Testis (tissue), 3 donors: ENCODE results near the gene ACOX3. TPM values are rescaled to one million over a fixed set of nuclear protein-coding genes. Genes with fewer than 3 reads are reported as not detected.
"Not testable (repeated sequence)": the region's sequence is repeated elsewhere in the genome, so short reads cannot be mapped to it uniquely, and the experiment has no call there.

ENCODE experiments used
- DNase-seq: peaks from one replicate; pipeline ENCODE4 v3.0.0-alpha.2; 2019
- H3K27ac ChIP-seq, 2 donors: fragments of 200-600 bp; sonication (generic); one replicate each; pipeline ENCODE4 v1.5.1; 2019
- H3K27me3 ChIP-seq: fragments of 200-600 bp; sonication (generic); one replicate; pipeline ENCODE4 v1.5.1; 2019
- H3K36me3 ChIP-seq: fragments of 200-600 bp; sonication (generic); one replicate; pipeline ENCODE4 v1.5.1; 2017; ENCODE audit warnings: low read depth; ENCODE audit errors: missing control alignments
- H3K4me1 ChIP-seq: fragments of 200-600 bp; sonication (generic); one replicate; pipeline ENCODE4 v1.5.1; 2019
- H3K4me3 ChIP-seq, 2 donors: fragments of 200-600 bp; sonication (generic); one replicate each; pipeline ENCODE4 v1.5.1; 2017 to 2019
- H3K9me3 ChIP-seq: fragments of 200-600 bp; sonication (generic); one replicate; pipeline ENCODE4 v1.5.1; 2017
- CTCF ChIP-seq, 3 experiments: fragments of 450-650 bp in 2 of 3; fragments of 200-600 bp in 1 of 3; sonication (generic) in 1 of 3; IDR thresholded peaks; one replicate each; pipeline ENCODE4 v1.5.1; 2016 to 2019; ENCODE audit warnings: antibody characterized with exemption in 3 of 3, mild to moderate bottlenecking in 2 of 3, moderate library complexity in 1 of 3
- POLR2A ChIP-seq: fragments of 450-650 bp; IDR thresholded peaks from one replicate; pipeline ENCODE4 v1.6.1; 2017; ENCODE audit warnings: antibody characterized with exemption, mild to moderate bottlenecking, moderate library complexity
- WGBS, 2 donors: methylation state at CpG; one replicate each; pipeline ENCODE4 v1.1.5; 2018; 5-methylcytosine and 5-hydroxymethylcytosine counted together
- intact Hi-C: fragments of 100-400 bp; cut with DNase I; formaldehyde crosslinking; loops from one replicate; pipeline ENCODE4 v1.15.1; 2023; ENCODE audit warnings: low total_unique reads
- polyA plus RNA-seq: library from polyadenylated mRNA; stranded (reverse); fragments of 350-450 nt; fragmentation: Illumina TruSeq; extraction: RNeasy Lipid Tissue Mini Kit (QIAGEN cat#74804); gene quantifications from one replicate; pipeline ENCODE4 v1.2.3, GENCODE V29; 2014; ENCODE audit warnings: low read depth, low replicate concordance; ENCODE audit not compliant: insufficient read depth
- total RNA-seq, 2 donors: library from RNA; depleted of rRNA; stranded (reverse); fragments of >200 nt; gene quantifications; one replicate each; pipeline ENCODE4 v1.2.3, GENCODE V29; 2016

ACOX3 gene
- total and polyA plus RNA-seq, 3 donors from 2014 or later, result 8.6 to 35.9 (median 29.8) TPM

- WGBS, 2 donors, result 78 to 85% methylated on average over 7 of the region's 7 CpGs
- no peaks in the 10 kb centered on the region for H3K9me3 ChIP-seq
- no peaks in the 10 kb centered on the region for H3K27me3 ChIP-seq
- no peaks in the 10 kb centered on the region for H3K36me3 ChIP-seq
- peaks cover 29% of the 10 kb centered on the region for H3K4me1 ChIP-seq
- H3K27ac ChIP-seq, result no peak overlapping the region
- no peak overlapping the region for H3K4me3 ChIP-seq
- intact Hi-C loops, result no loop called here
- no peak for DNase-seq
- TF ChIP-seq POLR2A, result no peak
- no peak for TF ChIP-seq CTCF (IDR thresholded peaks at IDR 0.05)
These were observed 90.8 kb downstream of the ACOX3 start for GRCh38 chr4:8349664-8350236.

DNA sequence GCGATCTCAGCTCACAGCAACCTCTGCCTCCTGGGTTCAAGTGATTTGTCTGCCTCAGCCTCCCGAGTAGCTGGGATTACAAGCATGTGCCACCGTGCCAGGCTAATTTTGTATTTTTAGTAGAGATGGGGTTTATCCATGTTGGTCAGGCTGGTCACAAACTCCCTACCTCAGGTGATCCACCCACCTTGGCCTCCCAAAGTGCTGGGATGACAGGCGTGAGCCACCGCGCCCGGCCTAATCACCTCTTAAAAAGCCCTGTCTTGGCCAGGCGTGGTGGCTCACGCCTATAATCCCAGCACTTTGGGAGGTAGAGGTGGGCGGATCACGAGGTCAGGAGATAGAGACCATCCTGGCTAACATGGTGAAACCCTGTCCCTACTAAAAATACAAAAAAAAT is 91.3 kb downstream of the ACOX3 start:
- H3K27me3 ChIP-seq, H3K36me3 ChIP-seq, DNase-seq, H3K27ac ChIP-seq, intact Hi-C loops, H3K4me3 ChIP-seq, H3K9me3 ChIP-seq: not testable (repeated sequence)
- H3K4me1 ChIP-seq, result peaks cover 29% of the 10 kb centered on the region
- WGBS, 2 donors, result 94 to 98% methylated on average over 7 to 11 of the region's 11 CpGs

GRCh38 chr4:8348071-8348470 is 92.5 kb downstream of the ACOX3 start:
- intact Hi-C loops, result no loop called here
- peaks cover 35% of the 10 kb centered on the region for H3K4me1 ChIP-seq
- no peak for TF ChIP-seq POLR2A
- 83 to 87% methylated on average over 5 to 6 of the region's 6 CpGs for WGBS, 2 donors
- H3K4me3 ChIP-seq, result no peak overlapping the region
- no peaks in the 10 kb centered on the region for H3K36me3 ChIP-seq
- no peak for DNase-seq
- H3K9me3 ChIP-seq, result no peaks in the 10 kb centered on the region
- no peaks in the 10 kb centered on the region for H3K27me3 ChIP-seq
- H3K27ac ChIP-seq, result no peak overlapping the region

DNA sequence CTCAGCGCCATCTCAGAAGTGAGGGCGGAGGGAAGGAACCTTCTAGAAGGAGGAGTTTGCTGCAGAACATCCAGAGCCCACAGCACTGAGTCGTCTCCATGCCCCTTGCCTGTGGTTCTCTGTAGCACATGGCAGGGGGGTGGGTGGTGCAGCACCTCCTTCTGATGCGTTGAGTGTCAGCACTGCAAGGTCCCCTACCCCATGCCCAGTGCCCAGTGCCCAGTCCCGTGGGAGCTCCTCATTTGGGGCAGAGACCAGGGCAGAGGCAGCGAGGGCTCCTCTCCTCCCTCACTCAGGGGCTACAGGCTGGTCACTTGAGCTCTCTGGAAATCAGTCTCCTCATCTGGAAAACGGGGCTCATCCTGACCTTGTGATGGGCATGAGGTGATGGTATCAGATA is 92.9 kb downstream of the ACOX3 start:
- Histone ChIP-seq H3K27ac (no peak overlapping the region), H3K9me3 (no peaks in the 10 kb centered on the region), H3K4me3 (no peak overlapping the region), H3K4me1 (peaks cover 34% of the 10 kb centered on the region), H3K36me3 (no peaks in the 10 kb centered on the region), H3K27me3 (no peaks in the 10 kb centered on the region)
- intact Hi-C loops, result no loop called here
- TF ChIP-seq POLR2A (no peak), CTCF (IDR thresholded peaks at IDR 0.05) (no peak)
- 68 to 73% methylated on average over 3 to 6 of the region's 7 CpGs for WGBS, 2 donors
- DNase-seq, result no peak

- Histone ChIP-seq H3K4me3 (no peak overlapping the region), H3K27me3 (no peaks in the 10 kb centered on the region), H3K36me3 (no peaks in the 10 kb centered on the region), H3K27ac (no peak overlapping the region), H3K9me3 (no peaks in the 10 kb centered on the region), H3K4me1 (peaks cover 34% of the 10 kb centered on the region)
- no peak for DNase-seq
- 21 to 32% methylated on average over 4 to 16 of the region's 16 CpGs for WGBS, 2 donors
- intact Hi-C loops, result no loop called here
- TF ChIP-seq POLR2A, result no peak
- no peak for TF ChIP-seq CTCF (IDR thresholded peaks at IDR 0.05)
These were observed 93.5 kb downstream of the ACOX3 start for GRCh38 chr4:8346838-8347605.
